Neural cell (in vitro differentiated cells): Measurements from ENCODE around the gene LMO7. TPM values are rescaled to one million over a fixed set of nuclear protein-coding genes. Genes with fewer than 3 reads are reported as not detected.
"Not testable (repeated sequence)": the region's sequence is repeated elsewhere in the genome, so short reads cannot be mapped to it uniquely, and the experiment has no call there.

Experiments used
- H2AFZ ChIP-seq: fragments of 200-600, 300-800 bp; sonication (generic), shearing (Covaris generic); 2 replicates; pipeline ENCODE4 v1.6.0; 2014; ENCODE audit warnings: low read depth, mild to moderate bottlenecking, antibody characterized with exemption, low read length, moderate library complexity
- H3F3A ChIP-seq: fragments of 200-600 bp; shearing (Covaris generic); 2 replicates; pipeline ENCODE4 v1.6.1; 2016; ENCODE audit warnings: mild to moderate bottlenecking, moderate library complexity, mixed read lengths, antibody characterized with exemption, low read length; ENCODE audit not compliant: insufficient read depth, poor library complexity, severe bottlenecking
- H3K27ac ChIP-seq: fragments of 200-600, 300-800 bp; sonication (generic), shearing (Covaris generic); 2 replicates; pipeline ENCODE4 v1.5.1; 2014; ENCODE audit warnings: mild to moderate bottlenecking, low read length, moderate library complexity
- H3K27me3 ChIP-seq: fragments of 300-800, 200-600 bp; sonication (generic), shearing (Covaris generic); 2 replicates; pipeline ENCODE4 v1.6.0; 2014; ENCODE audit warnings: mild to moderate bottlenecking, low read depth, low read length, moderate library complexity; ENCODE audit not compliant: insufficient read depth
- H3K36me3 ChIP-seq: fragments of 300-800, 200-600 bp; sonication (generic), shearing (Covaris generic); 2 replicates; pipeline ENCODE4 v1.5.1; 2014; ENCODE audit warnings: mild to moderate bottlenecking, antibody characterized with exemption, low read length, moderate library complexity; ENCODE audit not compliant: insufficient read depth
- H3K4me2 ChIP-seq: fragments of 300-800, 200-600 bp; sonication (generic), shearing (Covaris generic); 2 replicates; pipeline ENCODE4 v1.6.0; 2014; ENCODE audit warnings: mild to moderate bottlenecking, low read length
- H3K4me3 ChIP-seq: fragments of 300-800, 200-600 bp; sonication (generic), shearing (Covaris generic); 2 replicates; pipeline ENCODE4 v1.5.1; 2014; ENCODE audit warnings: mild to moderate bottlenecking, low read length, moderate library complexity
- H3K79me2 ChIP-seq: fragments of 200-600 bp; shearing (Covaris generic); replicated peaks from 2 replicates; pipeline ENCODE4 v1.6.0; 2014; ENCODE audit warnings: mild to moderate bottlenecking, low read length, moderate library complexity; ENCODE audit not compliant: insufficient read depth
- H3K9ac ChIP-seq: fragments of 300-800, 200-600 bp; sonication (generic), shearing (Covaris generic); 2 replicates; pipeline ENCODE4 v1.6.1; 2016; ENCODE audit warnings: mild to moderate bottlenecking, low read length, mixed read lengths
- H3K9me2 ChIP-seq: fragments of 200-600 bp; shearing (Covaris generic); 2 replicates; pipeline ENCODE4 v1.6.1; 2016; ENCODE audit warnings: mild to moderate bottlenecking, low read length, mixed read lengths; ENCODE audit not compliant: insufficient read depth
- H3K9me3 ChIP-seq: fragments of 200-600, 300-800 bp; sonication (generic), shearing (Covaris generic); 2 replicates; pipeline ENCODE4 v1.6.1; 2016; ENCODE audit warnings: mild to moderate bottlenecking, mixed run types, low read length, moderate library complexity, mixed read lengths
- H4K20me1 ChIP-seq: fragments of 200-600 bp; shearing (Covaris generic); 2 replicates; pipeline ENCODE4 v1.6.1; 2016; ENCODE audit warnings: mild to moderate bottlenecking, mixed run types; ENCODE audit not compliant: insufficient read depth
- EP300 ChIP-seq: fragments of 450-650 bp; conservative IDR thresholded peaks from 2 replicates; pipeline ENCODE4 v1.6.1; 2014; ENCODE audit warnings: antibody characterized with exemption, mild to moderate bottlenecking, moderate library complexity; ENCODE audit not compliant: poor library complexity, severe bottlenecking
- EZH2 ChIP-seq: fragments of 200-600, 300-800 bp; shearing (Covaris generic), sonication (generic); IDR thresholded peaks from 2 replicates; pipeline ENCODE4 v1.6.1; 2014; ENCODE audit warnings: antibody characterized with exemption, low read length, borderline replicate concordance, mild to moderate bottlenecking; ENCODE audit not compliant: insufficient read depth, poor library complexity, severe bottlenecking
- MXI1 ChIP-seq: fragments of 450-650 bp; conservative IDR thresholded peaks from 2 replicates; pipeline ENCODE4 v1.6.1; 2014; ENCODE audit warnings: antibody characterized with exemption, mild to moderate bottlenecking; ENCODE audit not compliant: poor library complexity, severe bottlenecking
- POLR2AphosphoS5 ChIP-seq: IDR thresholded peaks from 2 replicates; pipeline ENCODE4 v1.6.1; 2012
- RAD21 ChIP-seq: fragments of 450-650 bp; conservative IDR thresholded peaks from 2 replicates; pipeline ENCODE4 v1.6.1; 2014; ENCODE audit warnings: antibody characterized with exemption, mild to moderate bottlenecking, moderate library complexity
- REST ChIP-seq: IDR thresholded peaks from 2 replicates; pipeline ENCODE4 v1.6.1; 2012; ENCODE audit warnings: borderline replicate concordance
- SMC3 ChIP-seq: fragments of 450-650 bp; conservative IDR thresholded peaks from 2 replicates; pipeline ENCODE4 v1.6.1; 2014; ENCODE audit warnings: antibody characterized with exemption, mild to moderate bottlenecking, moderate library complexity; ENCODE audit not compliant: poor library complexity
- TAF1 ChIP-seq: IDR thresholded peaks from 2 replicates; pipeline ENCODE4 v1.6.1; 2012; ENCODE audit warnings: low read depth
- polyA plus RNA-seq: library from polyadenylated mRNA; depleted of rRNA; stranded (reverse); fragments of >200 nt; gene quantifications from 2 replicates; pipeline ENCODE4 v1.2.3, GENCODE V29; 2014
- TF ChIP-seq, protein P1 (sequence below): fragments of 450-650 bp; IDR thresholded peaks from 2 replicates; pipeline ENCODE4 v1.5.1; 2014; ENCODE audit warnings: antibody characterized with exemption, mild to moderate bottlenecking, moderate library complexity; ENCODE audit not compliant: poor library complexity, severe bottlenecking

LMO7 gene
- polyA plus RNA-seq, 1 donor from 2014 or later, result 14.2 TPM

GRCh38 chr13:75780103-75780502 is 144.0 kb downstream of the LMO7 start:
- H3K4me2 ChIP-seq, H3K4me3 ChIP-seq, H3K79me2 ChIP-seq, H3K9me3 ChIP-seq, H3F3A ChIP-seq, H3K27ac ChIP-seq, H3K9ac ChIP-seq, H4K20me1 ChIP-seq, H3K36me3 ChIP-seq, H3K27me3 ChIP-seq, H3K9me2 ChIP-seq, H2AFZ ChIP-seq: not testable (repeated sequence)

GRCh38 chr13:75782985-75783384 is 146.9 kb downstream of the LMO7 start:
- Histone ChIP-seq H3K9ac (no peak overlapping the region), H3K79me2 (no peaks in the 10 kb centered on the region), H3K27me3 (no peaks in the 10 kb centered on the region), H3K27ac (no peak overlapping the region), H4K20me1 (no peaks in the 10 kb centered on the region), H3F3A (no peaks in the 10 kb centered on the region), H3K4me2 (no peak overlapping the region), H3K4me3 (no peak overlapping the region), H3K9me3 (no peaks in the 10 kb centered on the region), H2AFZ (no peak overlapping the region), H3K36me3 (no peaks in the 10 kb centered on the region), H3K9me2 (no peaks in the 10 kb centered on the region)
- no peak for TF ChIP-seq RAD21
- TF ChIP-seq EP300, result no peak
- TF ChIP-seq SMC3, result no peak
- no peak for TF ChIP-seq REST
- TF ChIP-seq, protein P1, sequence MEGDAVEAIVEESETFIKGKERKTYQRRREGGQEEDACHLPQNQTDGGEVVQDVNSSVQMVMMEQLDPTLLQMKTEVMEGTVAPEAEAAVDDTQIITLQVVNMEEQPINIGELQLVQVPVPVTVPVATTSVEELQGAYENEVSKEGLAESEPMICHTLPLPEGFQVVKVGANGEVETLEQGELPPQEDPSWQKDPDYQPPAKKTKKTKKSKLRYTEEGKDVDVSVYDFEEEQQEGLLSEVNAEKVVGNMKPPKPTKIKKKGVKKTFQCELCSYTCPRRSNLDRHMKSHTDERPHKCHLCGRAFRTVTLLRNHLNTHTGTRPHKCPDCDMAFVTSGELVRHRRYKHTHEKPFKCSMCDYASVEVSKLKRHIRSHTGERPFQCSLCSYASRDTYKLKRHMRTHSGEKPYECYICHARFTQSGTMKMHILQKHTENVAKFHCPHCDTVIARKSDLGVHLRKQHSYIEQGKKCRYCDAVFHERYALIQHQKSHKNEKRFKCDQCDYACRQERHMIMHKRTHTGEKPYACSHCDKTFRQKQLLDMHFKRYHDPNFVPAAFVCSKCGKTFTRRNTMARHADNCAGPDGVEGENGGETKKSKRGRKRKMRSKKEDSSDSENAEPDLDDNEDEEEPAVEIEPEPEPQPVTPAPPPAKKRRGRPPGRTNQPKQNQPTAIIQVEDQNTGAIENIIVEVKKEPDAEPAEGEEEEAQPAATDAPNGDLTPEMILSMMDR, result no peak
- TF ChIP-seq EZH2, result no peak
- TF ChIP-seq MXI1, result no peak
- no peak for TF ChIP-seq POLR2AphosphoS5
- TF ChIP-seq TAF1, result no peak

GRCh38 chr13:75784003-75784402 is 147.9 kb downstream of the LMO7 start:
- Histone ChIP-seq H3K4me3 (no peak overlapping the region), H3K36me3 (no peaks in the 10 kb centered on the region), H3F3A (no peaks in the 10 kb centered on the region), H3K27me3 (no peaks in the 10 kb centered on the region), H3K79me2 (no peaks in the 10 kb centered on the region), H3K27ac (no peak overlapping the region), H3K9me2 (no peaks in the 10 kb centered on the region), H3K9me3 (no peaks in the 10 kb centered on the region), H4K20me1 (no peaks in the 10 kb centered on the region), H2AFZ (no peak overlapping the region), H3K4me2 (no peak overlapping the region), H3K9ac (no peak overlapping the region)
- TF ChIP-seq TAF1 (no peak), SMC3 (no peak), POLR2AphosphoS5 (no peak), MXI1 (no peak)
- TF ChIP-seq, protein P1, result no peak
